Measurements from ENCODE around the gene FOS.

Gene FOS

GRCh38 chr14:75313294-75313693 lies 34.7 kb downstream of the FOS start:
- Histone ChIP-seq H3K27me3 (no peaks in the 10 kb centered on the region), H3K9me3 (no peaks in the 10 kb centered on the region), H3K4me1 (ENCODE audit: control insufficient read depth in 1 of 2, insufficient read depth in 1 of 2, low read depth in 1 of 2, low read length in 1 of 2) (peaks cover 56 to 60% of the 10 kb centered on the region in 2 experiments), H3K36me3 (no peaks in the 10 kb centered on the region), H3K4me3 (ENCODE audit: low read depth in 1 of 2, low read length in 1 of 2) (no peak overlapping the region), H3K27ac (peak overlapping the region; percentile 78)
- TF ChIP-seq CTCF (IDR thresholded peaks at IDR 0.05) = no peak

- no peak for TF ChIP-seq CTCF (IDR thresholded peaks at IDR 0.05)
- Histone ChIP-seq H3K36me3 (no peaks in the 10 kb centered on the region), H3K9me3 (no peaks in the 10 kb centered on the region), H3K27ac (peak overlapping the region; percentile 78), H3K4me3 (ENCODE audit: low read depth in 1 of 2, low read length in 1 of 2) (no peak overlapping the region), H3K27me3 (no peaks in the 10 kb centered on the region), H3K4me1 (ENCODE audit: control insufficient read depth in 1 of 2, insufficient read depth in 1 of 2, low read depth in 1 of 2, low read length in 1 of 2) (peaks cover 70 to 76% of the 10 kb centered on the region in 2 experiments)
These were observed 36.5 kb downstream of the FOS start for GRCh38 chr14:75315144-75315543.

- Histone ChIP-seq H3K9me3 (no peaks in the 10 kb centered on the region), H3K4me3 (ENCODE audit: low read depth in 1 of 2, low read length in 1 of 2) (no peak overlapping the region), H3K27me3 (no peaks in the 10 kb centered on the region), H3K4me1 (ENCODE audit: control insufficient read depth in 1 of 2, insufficient read depth in 1 of 2, low read depth in 1 of 2, low read length in 1 of 2) (peaks cover 61 to 68% of the 10 kb centered on the region in 2 experiments), H3K27ac (no peak overlapping the region), H3K36me3 (no peaks in the 10 kb centered on the region)
- TF ChIP-seq CTCF (IDR thresholded peaks at IDR 0.05) = no peak
These were observed 38.5 kb downstream of the FOS start for GRCh38 chr14:75317148-75317547.

DNA sequence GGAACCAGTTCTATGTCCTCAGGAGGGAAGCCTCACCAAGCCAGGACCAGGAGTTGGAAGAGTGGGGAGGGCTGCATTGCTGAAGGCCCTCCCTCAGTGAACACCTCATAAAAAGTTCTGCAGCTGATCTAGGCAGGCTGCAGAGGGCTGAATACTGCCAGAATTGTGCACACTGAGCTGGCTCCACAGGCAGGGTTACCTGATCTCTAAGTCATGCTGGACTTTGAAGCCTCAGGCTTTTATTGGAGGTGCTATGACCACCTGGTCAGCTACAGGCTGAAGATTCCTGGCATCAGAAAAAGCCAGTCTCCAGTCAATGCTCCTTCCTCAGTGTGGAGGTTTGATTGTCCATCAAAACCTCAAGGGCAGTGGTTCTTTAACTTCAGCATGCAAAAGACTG lies 39.7 kb downstream of the FOS start:
- H3K27ac ChIP-seq = no peak overlapping the region
- no peaks in the 10 kb centered on the region for H3K27me3 ChIP-seq
- H3K4me1 ChIP-seq (ENCODE audit: control insufficient read depth in 1 of 2, insufficient read depth in 1 of 2, low read depth in 1 of 2, low read length in 1 of 2) = peaks cover 49 to 56% of the 10 kb centered on the region in 2 experiments
- H3K9me3 ChIP-seq = no peaks in the 10 kb centered on the region
- H3K4me3 ChIP-seq (ENCODE audit: low read depth in 1 of 2, low read length in 1 of 2) = no peak overlapping the region
- TF ChIP-seq CTCF (IDR thresholded peaks at IDR 0.05) = no peak
- no peaks in the 10 kb centered on the region for H3K36me3 ChIP-seq

DNA sequence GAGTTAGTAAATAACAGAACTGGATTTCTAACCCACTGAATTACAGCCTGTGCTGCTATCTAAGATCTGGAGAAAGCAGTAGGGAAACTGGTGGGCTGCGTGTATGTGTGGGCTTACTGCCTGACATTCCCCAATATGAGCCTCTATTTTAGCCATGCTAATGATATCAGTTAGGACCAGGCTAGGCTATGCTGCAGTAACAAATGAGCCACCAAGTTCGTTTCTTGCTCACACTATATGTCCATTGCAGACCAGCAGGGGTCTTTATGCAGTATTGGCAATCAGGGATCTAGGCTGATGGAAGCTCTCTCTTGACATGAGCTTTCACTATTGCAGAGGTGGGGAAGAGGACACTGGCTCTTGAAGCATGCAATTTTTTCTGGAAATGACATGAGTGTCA lies 40.4 kb downstream of the FOS start:
- H3K4me3 ChIP-seq (ENCODE audit: low read depth in 1 of 2, low read length in 1 of 2) = no peak overlapping the region
- H3K27me3 ChIP-seq = no peaks in the 10 kb centered on the region
- H3K9me3 ChIP-seq = no peaks in the 10 kb centered on the region
- TF ChIP-seq CTCF (IDR thresholded peaks at IDR 0.05) = no peak
- no peaks in the 10 kb centered on the region for H3K36me3 ChIP-seq
- H3K27ac ChIP-seq = no peak overlapping the region
- H3K4me1 ChIP-seq (ENCODE audit: control insufficient read depth in 1 of 2, insufficient read depth in 1 of 2, low read depth in 1 of 2, low read length in 1 of 2) = peaks cover 43 to 49% of the 10 kb centered on the region in 2 experiments

GRCh38 chr14:75320196-75320595 lies 41.6 kb downstream of the FOS start:
- no peak for TF ChIP-seq CTCF (IDR thresholded peaks at IDR 0.05)
- Histone ChIP-seq H3K36me3 (no peaks in the 10 kb centered on the region), H3K9me3 (no peaks in the 10 kb centered on the region), H3K27ac (peak overlapping the region; percentile 29), H3K4me1 (ENCODE audit: control insufficient read depth in 1 of 2, insufficient read depth in 1 of 2, low read depth in 1 of 2, low read length in 1 of 2) (peaks cover 31 to 38% of the 10 kb centered on the region in 2 experiments), H3K4me3 (ENCODE audit: low read depth in 1 of 2, low read length in 1 of 2) (no peak overlapping the region), H3K27me3 (no peaks in the 10 kb centered on the region)

All from neutrophil (primary cell).